22Rv1 (cell line): ENCODE data around the gene LIMA1.

Source experiments
- CTCF ChIP-seq: fragments of 450-650 bp; IDR thresholded peaks from 2 replicates; pipeline ENCODE4 v1.5.1; 2017; ENCODE audit warnings: mild to moderate bottlenecking
- ZFX ChIP-seq: fragments of 450-650 bp; IDR thresholded peaks from 2 replicates; pipeline ENCODE4 v1.6.1; 2017; ENCODE audit warnings: antibody characterized with exemption, borderline replicate concordance

- TF ChIP-seq CTCF (no peak), ZFX (no peak)
Measured at GRCh38 chr12:50276912-50277671, 6.2 kb downstream of the LIMA1 start.
